H4 (cell line): Measurements from ENCODE around the gene RBP5. TPM values are rescaled to one million over a fixed set of nuclear protein-coding genes. Genes with fewer than 3 reads are reported as not detected.

Source experiments
- DNase-seq: peaks from one replicate; pipeline ENCODE4 v3.0.0-alpha.2; 2015; ENCODE audit warnings: low spot score
- total RNA-seq: library from RNA; depleted of rRNA; stranded (reverse); fragments of >200 nt; shearing (Covaris generic); gene quantifications from 2 replicates; pipeline ENCODE4 v1.2.3, GENCODE V29; 2014

RBP5 gene
- total RNA-seq, 1 experiment from 2014 or later, result not detected

GRCh38 chr12:7146228-7146627 lies 17.5 kb upstream of the RBP5 start:
- DNase-seq, result no peak

GRCh38 chr12:7145671-7146070 lies 17.0 kb upstream of the RBP5 start:
- DNase-seq, result no peak

- no peak for DNase-seq
These were observed 15.9 kb upstream of the RBP5 start for GRCh38 chr12:7144414-7145120.

- no peak for DNase-seq
These were observed 14.9 kb upstream of the RBP5 start for GRCh38 chr12:7143564-7143963.

DNA sequence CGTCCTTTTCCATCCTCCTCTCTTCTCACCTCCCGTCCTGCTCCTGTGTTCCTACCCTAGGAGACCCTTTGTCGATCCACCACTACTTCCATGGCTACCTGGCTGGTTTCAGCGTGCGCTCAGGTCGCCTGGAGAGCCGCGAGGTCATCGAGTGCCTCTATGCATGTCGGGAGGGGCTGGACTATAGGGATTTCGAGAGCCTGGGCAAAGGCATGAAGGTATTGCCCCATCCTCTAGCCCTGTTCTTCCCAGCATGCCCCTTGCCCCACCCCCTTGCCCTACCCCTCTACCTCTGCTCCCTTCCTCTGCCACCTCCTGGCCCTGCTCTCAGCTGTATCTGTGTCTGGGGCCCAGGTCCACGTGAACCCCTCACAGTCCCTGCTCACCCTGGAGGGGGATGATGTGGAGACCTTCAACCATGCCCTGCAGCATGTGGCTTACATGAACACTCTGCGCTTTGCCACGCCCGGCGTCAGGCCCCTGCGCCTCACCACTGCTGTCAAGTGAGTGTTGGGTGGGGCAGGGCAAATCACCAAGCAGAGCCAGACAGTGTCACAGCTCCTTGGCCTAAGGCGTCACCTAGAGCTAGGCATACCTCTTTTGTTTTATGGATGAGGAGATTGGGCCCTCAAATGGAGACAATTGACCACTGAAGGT lies 14.2 kb upstream of the RBP5 start:
- DNase-seq, result no peak

DNA sequence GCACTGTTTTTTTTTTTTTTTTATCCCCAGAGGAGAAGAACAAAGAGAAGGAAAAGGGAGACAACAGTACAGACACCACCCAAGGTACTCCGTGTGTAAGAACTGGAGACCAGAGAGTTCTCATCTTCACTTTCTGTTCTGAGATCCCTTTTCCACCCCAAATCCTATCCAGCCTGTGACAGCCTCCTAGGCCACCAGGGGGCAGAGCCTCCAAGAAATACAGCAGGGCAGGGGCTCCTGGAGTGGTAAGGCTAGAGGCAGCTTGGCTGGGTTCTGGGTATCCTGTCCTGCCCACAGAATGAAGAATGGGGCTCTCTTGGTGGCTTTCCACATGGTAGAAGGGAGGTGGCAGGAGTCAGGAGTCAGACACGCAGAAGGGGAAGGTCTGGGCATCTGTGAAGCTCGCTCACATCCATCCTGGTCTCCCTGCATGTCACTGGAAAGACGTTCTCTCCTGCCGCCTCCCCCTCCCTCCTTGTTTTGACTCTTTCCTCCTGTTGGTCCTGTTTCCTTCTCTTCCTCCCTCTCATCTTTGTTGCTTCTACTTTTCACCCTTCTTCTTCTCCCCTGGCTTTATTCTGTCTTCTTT lies 13.5 kb upstream of the RBP5 start:
- DNase-seq, result peak; percentile 44

DNA sequence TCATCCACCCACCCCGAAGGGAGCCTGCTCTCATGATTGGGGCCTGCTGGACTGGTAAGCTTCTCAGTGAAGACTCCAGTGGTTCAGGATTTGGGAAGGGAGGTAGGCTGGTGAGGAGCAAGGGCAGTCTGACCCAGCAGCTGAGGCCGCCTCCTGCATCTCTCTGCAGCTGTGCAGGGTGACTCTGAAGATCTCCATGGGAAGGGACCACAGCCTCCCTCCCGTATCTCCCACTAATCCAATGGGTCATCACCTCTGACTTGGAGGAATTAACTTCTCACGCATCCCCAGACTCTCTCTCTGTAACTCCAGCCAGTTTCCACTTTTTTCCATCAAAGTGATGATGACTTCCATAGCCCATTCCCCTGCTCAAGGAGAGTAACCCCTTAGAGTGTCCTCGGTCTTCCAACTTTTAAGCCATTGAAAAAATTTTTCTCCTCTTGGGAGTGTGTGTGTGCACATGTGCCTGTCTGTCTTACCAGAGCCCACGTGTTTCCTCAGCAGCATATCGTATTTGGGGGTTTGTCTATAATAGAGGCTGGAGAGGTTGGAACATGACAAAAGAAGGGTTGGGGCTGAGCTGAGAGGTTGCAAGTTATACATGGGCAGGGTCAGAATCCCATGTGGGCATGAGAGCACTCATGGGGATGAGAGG lies 12.8 kb upstream of the RBP5 start:
- DNase-seq, result no peak

GRCh38 chr12:7139200-7139599 lies 10.5 kb upstream of the RBP5 start:
- DNase-seq, result no peak

DNA sequence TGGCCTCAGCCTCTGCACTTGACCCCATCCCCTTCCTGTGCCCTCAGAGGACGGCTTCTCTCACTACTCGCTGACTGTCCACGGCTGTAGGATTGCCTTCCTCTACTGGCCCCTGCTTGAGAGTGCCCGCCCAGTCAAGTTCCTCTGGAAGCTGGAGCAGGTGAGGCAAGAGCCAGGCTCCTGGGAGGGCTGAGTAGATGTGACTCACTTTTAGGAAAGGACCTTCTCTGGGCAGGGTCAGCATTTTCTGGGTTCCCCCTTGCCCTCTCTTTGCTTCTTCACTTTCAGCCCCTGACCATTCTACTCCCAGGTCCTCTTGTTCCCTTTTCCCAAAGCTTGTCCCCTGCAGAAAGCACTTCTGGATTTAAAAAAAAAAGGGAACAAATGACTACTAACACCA lies 9.2 kb upstream of the RBP5 start:
- DNase-seq, result no peak

DNA sequence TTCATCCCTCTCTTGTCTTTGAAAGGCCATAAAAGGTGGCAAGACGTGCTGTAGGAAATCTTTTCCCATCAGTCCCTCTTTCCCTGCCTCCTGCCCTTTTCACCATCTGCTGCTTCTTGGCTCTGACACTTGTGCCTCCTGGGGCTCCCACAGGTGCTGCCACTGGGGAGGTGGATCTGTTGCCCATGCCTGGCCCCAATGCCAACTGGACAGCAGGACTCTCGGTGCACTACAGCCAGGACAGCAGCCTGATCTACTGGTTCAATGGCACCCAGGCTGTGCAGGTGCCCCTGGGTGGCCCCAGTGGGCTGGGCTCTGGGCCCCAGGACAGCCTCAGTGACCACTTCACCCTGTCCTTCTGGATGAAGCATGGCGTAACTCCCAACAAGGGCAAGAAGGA lies 8.0 kb upstream of the RBP5 start:
- DNase-seq, result no peak

DNA sequence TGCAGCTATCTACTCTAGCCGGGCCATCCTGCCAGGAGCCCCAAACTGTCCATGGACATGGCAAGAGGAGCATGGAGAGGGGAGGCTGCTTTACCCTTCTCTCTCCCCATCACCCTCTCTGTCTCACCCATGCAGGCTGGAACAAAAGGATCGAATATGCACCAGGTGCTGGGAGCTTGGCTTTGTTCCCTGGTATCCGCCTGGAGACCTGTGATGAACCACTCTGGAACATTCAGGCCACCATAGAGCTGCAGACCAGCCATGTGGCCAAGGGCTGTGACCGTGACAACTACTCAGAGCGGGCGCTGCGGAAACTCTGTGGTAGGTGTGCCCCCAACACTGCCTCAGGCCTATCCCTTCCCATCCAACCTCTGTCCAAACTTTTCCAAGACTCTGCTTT lies 7.4 kb upstream of the RBP5 start:
- no peak for DNase-seq

DNA sequence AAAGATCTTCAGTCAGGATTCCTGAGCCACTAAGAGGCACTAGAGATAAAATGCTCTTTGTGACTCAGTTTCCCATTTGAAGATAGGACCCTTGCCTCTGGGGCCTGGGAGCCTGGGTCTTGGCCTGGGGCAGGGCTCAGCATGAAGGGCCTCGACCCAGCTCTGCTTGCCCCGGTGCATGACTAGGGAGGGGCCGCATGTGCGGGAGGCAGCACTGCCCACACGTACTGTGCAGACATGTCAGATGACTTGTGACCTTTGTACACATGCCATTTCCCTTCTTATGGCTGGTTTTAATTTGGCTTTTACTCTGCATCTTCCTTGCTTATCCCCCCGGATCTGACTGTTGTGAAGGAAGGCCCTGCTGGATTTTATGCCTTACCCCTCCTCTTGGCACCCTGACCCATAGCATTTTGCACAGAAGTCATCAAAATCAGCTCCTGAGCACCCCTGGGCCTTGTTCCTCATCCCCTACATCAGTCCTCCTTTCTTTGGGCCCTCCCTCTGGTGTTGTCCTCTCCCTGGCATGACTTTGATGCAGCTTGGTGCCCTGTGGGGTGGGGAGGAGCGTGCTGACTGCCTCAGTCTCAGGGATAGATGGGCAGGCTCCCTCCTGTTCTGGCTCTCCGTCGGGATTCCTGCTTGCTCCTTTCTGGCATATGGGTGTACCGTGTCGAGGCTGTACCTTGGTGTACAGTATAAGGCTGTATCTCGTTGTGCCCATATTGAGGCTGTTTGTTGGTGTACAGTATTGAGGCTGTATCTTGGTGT lies 5.9 kb upstream of the RBP5 start:
- no peak for DNase-seq

DNA sequence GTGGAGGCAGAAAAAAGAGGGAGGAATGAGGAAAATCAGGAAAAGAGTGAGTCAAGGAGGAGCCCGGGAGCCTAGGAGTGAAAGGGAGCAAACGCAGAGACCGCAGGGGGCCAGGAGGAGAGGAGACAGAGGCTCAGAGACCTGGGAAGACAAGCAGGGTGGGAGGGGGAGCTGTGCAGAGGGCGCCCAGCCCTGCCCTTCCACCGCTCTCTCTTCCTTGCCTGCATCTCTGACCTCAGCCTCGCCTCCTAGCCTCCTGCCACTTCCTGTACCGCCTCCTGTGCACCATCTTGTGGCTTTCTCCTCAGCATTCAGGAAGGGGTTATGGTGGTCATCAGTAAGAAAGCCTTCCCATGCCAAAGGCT lies 2.8 kb upstream of the RBP5 start:
- DNase-seq, result peak; percentile 52

DNA sequence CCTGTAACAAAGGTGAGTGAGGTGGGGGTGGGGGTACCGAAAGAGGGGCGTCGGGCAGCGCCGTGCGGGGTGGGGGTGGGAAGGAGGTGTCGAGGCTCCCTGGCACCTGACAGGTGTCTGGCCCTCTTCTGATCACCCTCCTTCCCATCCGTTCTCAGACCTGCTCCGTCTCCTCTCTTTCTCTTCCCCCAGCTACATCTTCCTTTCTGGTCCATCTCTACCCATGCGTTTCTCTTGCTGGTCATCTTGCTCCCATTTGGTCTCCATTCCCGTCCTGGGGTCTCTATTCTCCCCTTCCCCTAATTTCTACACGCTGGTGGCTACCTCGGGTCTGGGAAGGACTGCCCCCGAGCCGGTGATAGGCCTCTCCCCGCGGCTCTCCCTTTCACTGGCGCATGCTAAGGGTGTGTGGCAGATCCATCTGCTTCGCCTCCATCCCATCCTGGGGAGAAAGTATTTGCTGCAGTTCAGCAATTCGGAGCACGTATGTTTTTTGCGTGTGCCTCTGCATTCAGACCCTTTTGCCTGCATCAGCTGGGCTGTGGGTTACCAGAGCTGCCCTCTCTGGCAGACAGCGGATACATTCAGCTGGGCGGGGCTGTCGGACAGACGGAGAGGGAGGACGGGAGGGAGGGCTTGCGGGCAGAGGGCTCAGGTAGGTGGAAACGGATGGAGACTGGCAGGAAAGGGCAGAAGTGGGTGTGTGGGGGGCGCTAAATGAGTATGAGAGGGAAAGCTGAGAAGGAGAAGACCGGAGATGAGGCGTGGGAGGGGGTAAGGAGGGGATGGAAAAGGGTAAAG lies 2.2 kb upstream of the RBP5 start:
- peak; percentile 75 for DNase-seq

DNA sequence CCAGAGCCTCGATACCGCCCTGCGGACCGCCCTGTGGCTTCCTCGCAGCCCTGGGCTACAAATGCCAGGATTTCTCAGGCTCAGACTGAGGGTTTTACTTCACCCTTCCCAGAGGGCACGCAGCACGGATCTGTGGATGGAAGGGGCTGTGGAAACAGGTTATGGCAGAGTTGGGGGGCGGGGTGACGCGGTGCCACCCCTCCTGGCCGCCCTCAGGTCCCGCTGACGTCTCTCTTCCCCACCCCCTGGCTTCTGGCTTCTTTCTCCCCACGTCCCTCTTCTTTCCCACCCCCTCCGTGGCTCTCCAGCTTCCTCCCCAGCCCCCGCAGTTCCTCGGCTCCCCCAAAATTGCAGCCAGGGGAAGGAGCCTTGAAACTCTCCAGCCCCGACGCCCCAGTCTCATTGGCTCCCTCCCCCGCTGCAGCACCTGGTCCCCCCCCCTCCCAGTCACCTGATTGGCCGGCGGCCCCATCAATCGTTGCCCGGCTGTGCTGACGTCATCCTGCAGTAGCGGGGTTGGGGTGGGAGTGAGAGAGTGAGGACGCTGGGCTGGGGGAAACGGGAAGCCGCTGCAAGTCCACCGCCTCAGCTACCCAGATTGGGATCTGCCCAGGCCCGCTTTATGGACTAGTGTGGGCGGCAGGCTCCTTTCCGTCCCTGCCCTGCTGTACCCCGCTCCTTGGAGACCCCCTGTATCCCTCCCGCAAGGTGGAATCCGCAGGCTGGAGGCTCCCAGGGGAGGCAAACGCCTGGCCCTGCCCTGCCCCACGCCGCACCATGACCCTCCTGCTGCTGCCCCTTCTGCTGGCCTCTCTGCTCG lies 1.4 kb upstream of the RBP5 start, which contains the start of gene CLSTN3:
TSS of gene CLSTN3 (plus strand) at position 500 of the 820 bp plus-strand sequence. CDS start at position 778, 278 bp downstream.
- peak; percentile 76 for DNase-seq

DNA sequence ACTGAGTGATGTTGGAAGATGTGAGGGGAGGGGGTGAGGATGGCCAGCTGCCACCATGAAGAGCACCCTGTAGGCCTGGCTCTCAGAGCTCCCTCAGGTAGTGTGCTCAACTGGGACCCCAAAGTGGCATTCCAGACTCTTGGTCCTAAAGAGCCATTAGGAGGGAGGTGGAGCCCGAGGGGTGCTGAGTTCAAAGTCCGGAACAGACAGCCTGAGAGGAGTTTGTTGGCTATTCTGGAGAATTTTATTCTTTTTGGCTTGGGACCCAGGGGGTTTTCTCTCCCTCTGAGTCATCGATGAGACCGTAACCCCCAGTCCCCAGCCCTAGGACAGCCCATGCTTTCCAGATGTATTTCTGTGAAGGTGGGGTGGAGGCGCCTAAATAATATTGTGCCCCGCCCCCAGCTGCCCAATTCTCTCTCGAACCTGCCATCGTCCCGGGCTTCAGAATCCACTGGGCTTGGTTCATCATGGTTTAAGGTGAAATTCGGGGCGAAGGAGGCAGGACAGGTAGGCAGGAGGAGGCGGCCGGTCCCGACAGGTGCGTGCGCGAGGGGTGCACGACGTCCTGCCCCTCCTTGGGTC lies 690 bp upstream of the RBP5 start:
- DNase-seq, result no peak

- DNase-seq, result no peak
These were observed 618 bp downstream of the RBP5 start for GRCh38 chr12:7127916-7128626.

- no peak for DNase-seq
These were observed 3.0 kb downstream of the RBP5 start for GRCh38 chr12:7125632-7126227.
